Astrocyte of the cerebellum (primary cell): ENCODE results near the gene PLPP3.

ENCODE experiments used
- DNase-seq: peaks from one replicate; pipeline ENCODE4 v3.0.0-alpha.2; 2011; ENCODE audit warnings: low read depth
- H3K4me3 ChIP-seq: 2 replicates; pipeline ENCODE4 v1.5.1; 2011; ENCODE audit warnings: mild to moderate bottlenecking, low read depth, low read length, moderate library complexity
- in situ Hi-C: cut with HindIII; loops from 2 replicates; pipeline ENCODE4 v1.10.0; 2017; ENCODE audit warnings: low sequenced_read_pairs
- TF ChIP-seq, protein P1 (sequence below): IDR thresholded peaks from 2 replicates; pipeline ENCODE4 v1.5.1; 2012; ENCODE audit warnings: low read length, low read depth, moderate library complexity, mild to moderate bottlenecking; ENCODE audit errors: missing control alignments

Gene PLPP3

DNA sequence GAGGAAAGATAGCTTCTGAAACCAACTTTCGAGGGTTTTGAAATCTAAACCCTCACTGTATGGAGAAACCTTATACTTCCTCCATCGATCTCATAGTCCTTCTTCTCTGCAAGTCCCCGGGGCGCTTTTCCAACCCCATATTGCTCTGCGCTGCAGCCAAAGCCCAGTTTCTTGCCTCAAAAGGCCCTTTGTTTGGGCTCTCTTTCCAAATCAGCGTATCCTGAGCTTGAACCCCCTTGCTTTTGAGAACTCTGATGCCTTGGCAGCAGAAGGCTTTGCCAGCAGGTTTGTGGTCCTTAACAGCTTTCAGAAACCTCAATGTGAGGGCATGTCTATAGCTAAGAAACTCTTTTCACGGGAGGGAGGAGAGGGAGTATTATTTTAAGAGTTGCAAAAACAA, 21.6 kb downstream of the PLPP3 start:
- in situ Hi-C loops, result no loop called here
- no peak overlapping the region for H3K4me3 ChIP-seq
- TF ChIP-seq, protein P1, sequence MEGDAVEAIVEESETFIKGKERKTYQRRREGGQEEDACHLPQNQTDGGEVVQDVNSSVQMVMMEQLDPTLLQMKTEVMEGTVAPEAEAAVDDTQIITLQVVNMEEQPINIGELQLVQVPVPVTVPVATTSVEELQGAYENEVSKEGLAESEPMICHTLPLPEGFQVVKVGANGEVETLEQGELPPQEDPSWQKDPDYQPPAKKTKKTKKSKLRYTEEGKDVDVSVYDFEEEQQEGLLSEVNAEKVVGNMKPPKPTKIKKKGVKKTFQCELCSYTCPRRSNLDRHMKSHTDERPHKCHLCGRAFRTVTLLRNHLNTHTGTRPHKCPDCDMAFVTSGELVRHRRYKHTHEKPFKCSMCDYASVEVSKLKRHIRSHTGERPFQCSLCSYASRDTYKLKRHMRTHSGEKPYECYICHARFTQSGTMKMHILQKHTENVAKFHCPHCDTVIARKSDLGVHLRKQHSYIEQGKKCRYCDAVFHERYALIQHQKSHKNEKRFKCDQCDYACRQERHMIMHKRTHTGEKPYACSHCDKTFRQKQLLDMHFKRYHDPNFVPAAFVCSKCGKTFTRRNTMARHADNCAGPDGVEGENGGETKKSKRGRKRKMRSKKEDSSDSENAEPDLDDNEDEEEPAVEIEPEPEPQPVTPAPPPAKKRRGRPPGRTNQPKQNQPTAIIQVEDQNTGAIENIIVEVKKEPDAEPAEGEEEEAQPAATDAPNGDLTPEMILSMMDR, result no peak
- no peak for DNase-seq

DNA sequence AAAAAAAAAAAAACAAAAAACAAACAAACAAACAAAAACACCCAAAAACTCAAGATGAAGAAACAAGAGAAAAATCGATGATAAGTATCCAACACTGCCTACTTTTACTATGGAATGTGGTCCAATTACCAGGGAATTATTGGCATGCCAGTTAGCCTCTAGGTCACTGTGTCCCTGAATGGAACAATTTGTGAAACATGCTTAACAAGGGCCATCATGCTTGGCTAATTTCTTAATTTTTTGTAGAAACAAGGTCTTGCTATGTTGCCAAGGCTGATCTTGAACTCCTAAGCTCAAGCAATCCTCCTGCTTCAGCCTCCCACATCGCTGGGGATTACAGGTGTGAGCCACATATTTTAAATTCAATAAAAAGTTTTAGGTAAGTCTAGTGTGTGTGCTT, 23.9 kb downstream of the PLPP3 start:
- DNase-seq, result no peak
- H3K4me3 ChIP-seq, result no peak overlapping the region
- in situ Hi-C loops, result no loop called here
- TF ChIP-seq, protein P1, result no peak

DNA sequence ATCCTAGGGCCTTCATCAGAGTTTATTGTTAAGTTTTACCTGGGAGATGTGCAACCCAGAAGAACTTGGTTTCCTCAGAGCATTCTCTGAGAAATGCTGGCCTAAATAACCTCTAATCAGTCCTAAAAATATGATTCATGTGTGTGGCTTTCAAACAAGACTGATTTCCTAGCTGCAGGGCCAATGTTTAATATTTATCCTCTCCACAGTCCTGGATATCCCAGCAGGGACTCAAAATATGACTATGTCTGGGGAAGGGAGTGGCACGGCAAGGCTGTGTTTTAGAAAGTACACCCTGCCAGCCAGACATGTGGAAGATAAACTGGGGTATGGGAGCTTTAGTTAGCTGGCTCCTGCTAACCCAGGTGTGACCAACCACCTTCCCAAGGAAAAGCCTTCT, 26.3 kb downstream of the PLPP3 start:
- in situ Hi-C loops, result no loop called here
- TF ChIP-seq, protein P1, result no peak

DNA sequence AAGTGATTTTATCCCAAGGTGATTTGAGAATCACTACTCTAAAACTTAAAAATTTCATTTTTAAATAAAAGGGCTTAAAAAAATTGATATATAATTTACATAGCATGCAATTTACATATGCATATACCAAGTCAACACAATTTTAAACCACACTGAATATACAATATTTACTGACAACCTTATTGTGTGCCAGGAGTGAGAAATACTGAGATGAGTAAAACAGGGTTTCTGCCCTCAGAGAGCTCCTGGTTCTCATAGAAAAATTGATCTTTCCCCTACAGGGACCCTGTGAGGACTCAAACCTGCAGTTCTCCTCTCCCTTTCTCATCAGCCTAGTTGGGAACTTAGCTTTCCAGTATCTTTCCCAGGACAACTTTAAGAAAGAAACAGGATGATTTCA, 27.0 kb downstream of the PLPP3 start:
- TF ChIP-seq, protein P1, result no peak
- in situ Hi-C loops, result no loop called here
- H3K4me3 ChIP-seq, result no peak overlapping the region
- no peak for DNase-seq

More for the DNA sequence above, 26.3 kb downstream of the PLPP3 start:
- no peak for DNase-seq
- no peak overlapping the region for H3K4me3 ChIP-seq

DNA sequence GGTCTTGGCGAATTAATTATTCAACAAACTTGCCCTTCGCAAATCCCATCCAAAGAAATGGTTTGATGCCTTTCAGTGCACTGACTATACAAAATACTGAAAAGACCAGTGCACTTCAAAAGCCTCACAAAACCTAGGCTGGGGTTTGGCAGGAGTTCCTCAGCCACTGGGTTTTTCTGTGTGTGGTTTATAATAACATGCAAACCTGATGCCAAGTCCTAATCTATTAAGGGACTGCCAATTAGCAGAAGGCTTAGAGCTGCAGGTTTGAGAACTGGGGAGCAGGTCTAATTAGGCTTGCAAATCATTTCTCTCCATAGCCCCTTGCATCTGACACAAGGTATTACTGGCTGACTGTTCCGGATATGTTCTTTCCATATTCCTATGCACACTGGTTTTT, 27.7 kb downstream of the PLPP3 start:
- TF ChIP-seq, protein P1, result no peak
- peak; percentile 91 for DNase-seq
- in situ Hi-C loops, result no loop called here
- H3K4me3 ChIP-seq, result no peak overlapping the region

DNA sequence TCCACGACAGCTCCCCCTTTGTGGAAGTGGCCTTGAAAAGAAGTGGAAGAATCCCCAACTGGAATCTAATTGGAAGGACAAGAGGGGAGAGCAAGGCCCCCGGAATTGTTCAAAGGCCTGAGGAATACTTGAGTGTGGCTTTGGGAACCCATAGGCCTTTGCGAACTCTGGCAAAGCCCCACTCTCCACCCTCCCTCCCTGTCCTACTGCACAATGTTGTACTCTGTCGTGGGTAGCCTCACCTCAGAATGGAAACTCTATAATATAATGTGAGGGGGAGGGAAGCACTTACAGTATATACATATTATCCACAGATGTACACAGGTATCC, 28.5 kb downstream of the PLPP3 start:
- no peak overlapping the region for H3K4me3 ChIP-seq
- in situ Hi-C loops, result no loop called here
- TF ChIP-seq, protein P1, result no peak
- DNase-seq, result no peak
